Measurements from ENCODE around the gene FRAT2.

DNA sequence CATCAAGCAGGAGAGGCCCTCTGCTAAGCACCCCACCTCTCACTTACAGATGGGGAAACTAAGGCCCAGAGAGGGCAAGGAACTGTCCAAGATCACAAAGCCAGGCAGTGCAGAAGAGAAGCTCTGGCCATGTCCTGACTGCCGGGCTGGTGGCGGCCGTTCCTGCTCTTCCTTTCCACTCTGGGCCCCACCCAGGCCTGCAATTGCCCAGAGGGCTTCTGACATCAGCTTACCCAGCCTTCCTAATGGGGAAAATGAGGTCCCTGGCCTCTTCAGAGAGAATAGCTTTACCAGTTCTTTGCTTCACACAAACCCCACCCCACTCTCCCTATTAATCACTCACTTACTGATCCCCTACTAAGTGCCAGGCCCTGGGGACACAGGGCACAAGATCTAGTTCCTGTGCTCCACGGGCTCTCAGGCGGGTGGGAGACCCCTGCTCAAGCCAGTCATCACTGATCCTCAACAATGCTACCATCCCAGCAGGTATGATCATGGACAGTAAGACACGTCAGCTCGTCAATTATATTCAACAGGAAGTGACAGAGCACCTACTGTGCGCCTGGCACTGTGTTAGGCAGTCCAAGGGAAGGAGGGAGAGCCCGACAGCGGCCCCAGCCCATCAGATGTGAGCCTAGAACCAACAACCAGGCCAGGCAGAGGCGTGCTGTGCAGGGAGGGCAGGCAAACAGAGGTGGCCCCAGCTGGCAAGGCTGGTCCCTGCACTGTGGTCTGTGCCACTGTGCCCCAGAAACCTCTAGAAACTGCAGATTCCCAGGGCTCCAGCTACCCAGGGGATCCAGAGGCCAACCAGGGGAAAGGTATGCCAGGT lies 26.4 kb upstream of the FRAT2 start:
- TF ChIP-seq CTCF (IDR thresholded peaks at IDR 0.05 in 2 of 3, conservative IDR thresholded peaks at IDR 0.05 in 1 of 3; ENCODE audit: control insufficient read depth in 2 of 3, extremely low read depth in 1 of 3, insufficient read depth in 1 of 3, low read depth in 3 of 3, low read length in 3 of 3) (no peak), EGR1 (IDR thresholded peaks at IDR 0.05; ENCODE audit: borderline replicate concordance in 1 of 2, low read depth in 2 of 2, low read length in 2 of 2) (no peak), RAD21 (IDR thresholded peaks at IDR 0.05; ENCODE audit: insufficient read depth, low read depth, low read length) (no peak), CHD1 (IDR thresholded peaks at IDR 0.05; ENCODE audit: low read depth, low read length) (no peak), POLR2A (IDR thresholded peaks at IDR 0.05; ENCODE audit: low read depth, low read length) (no peak)
- TF ChIP-seq, protein P1, sequence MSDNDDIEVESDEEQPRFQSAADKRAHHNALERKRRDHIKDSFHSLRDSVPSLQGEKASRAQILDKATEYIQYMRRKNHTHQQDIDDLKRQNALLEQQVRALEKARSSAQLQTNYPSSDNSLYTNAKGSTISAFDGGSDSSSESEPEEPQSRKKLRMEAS (IDR thresholded peaks at IDR 0.05; ENCODE audit: low read depth, low read length): no peak
